Measurements from ENCODE around the gene ADARB1.

Gene ADARB1

GRCh38 chr21:45220071-45220481, 145.7 kb downstream of the ADARB1 start:
- DNase-seq (ENCODE audit: extremely low read depth, insufficient read length) = no peak
- H3K4me3 ChIP-seq (replicated peaks; ENCODE audit: low read depth, low read length) = no peak overlapping the region
- H3K27me3 ChIP-seq (replicated peaks; ENCODE audit: control insufficient read depth, insufficient read depth, low read length) = no peaks in the 10 kb centered on the region
- no peak for TF ChIP-seq CTCF (IDR thresholded peaks at IDR 0.05; ENCODE audit: insufficient read depth, low read length, poor library complexity, severe bottlenecking)
- H3K36me3 ChIP-seq (ENCODE audit: control insufficient read depth, insufficient read depth, low read length) = no peaks in the 10 kb centered on the region

- H3K4me3 ChIP-seq (replicated peaks; ENCODE audit: low read depth, low read length) = no peak overlapping the region
- no peaks in the 10 kb centered on the region for H3K36me3 ChIP-seq (ENCODE audit: control insufficient read depth, insufficient read depth, low read length)
- no peak for DNase-seq (ENCODE audit: extremely low read depth, insufficient read length)
- H3K27me3 ChIP-seq (replicated peaks; ENCODE audit: control insufficient read depth, insufficient read depth, low read length) = no peaks in the 10 kb centered on the region; the same call in 1 of the 2 replicates
- TF ChIP-seq CTCF (IDR thresholded peaks at IDR 0.05; ENCODE audit: insufficient read depth, low read length, poor library complexity, severe bottlenecking) = no peak
Observed at GRCh38 chr21:45220714-45221490, 146.5 kb downstream of the ADARB1 start.

- H3K4me3 ChIP-seq (replicated peaks; ENCODE audit: low read depth, low read length) = no peak overlapping the region
- no peaks in the 10 kb centered on the region; the same call in 1 of the 2 replicates for H3K27me3 ChIP-seq (replicated peaks; ENCODE audit: control insufficient read depth, insufficient read depth, low read length)
- DNase-seq (ENCODE audit: extremely low read depth, insufficient read length) = no peak
- no peak for TF ChIP-seq CTCF (IDR thresholded peaks at IDR 0.05; ENCODE audit: insufficient read depth, low read length, poor library complexity, severe bottlenecking)
- no peaks in the 10 kb centered on the region for H3K36me3 ChIP-seq (ENCODE audit: control insufficient read depth, insufficient read depth, low read length)
Observed at GRCh38 chr21:45222001-45222400, 147.6 kb downstream of the ADARB1 start.

- H3K4me3 ChIP-seq (replicated peaks; ENCODE audit: low read depth, low read length) = no peak overlapping the region
- no peaks in the 10 kb centered on the region for H3K36me3 ChIP-seq (ENCODE audit: control insufficient read depth, insufficient read depth, low read length)
- no peak for TF ChIP-seq CTCF (IDR thresholded peaks at IDR 0.05; ENCODE audit: insufficient read depth, low read length, poor library complexity, severe bottlenecking)
- no peaks in the 10 kb centered on the region; the same call in 1 of the 2 replicates for H3K27me3 ChIP-seq (replicated peaks; ENCODE audit: control insufficient read depth, insufficient read depth, low read length)
- DNase-seq (ENCODE audit: extremely low read depth, insufficient read length) = no peak
Observed at GRCh38 chr21:45223236-45224185, 149.1 kb downstream of the ADARB1 start.

- no peak overlapping the region for H3K4me3 ChIP-seq (replicated peaks; ENCODE audit: low read depth, low read length)
- H3K36me3 ChIP-seq (ENCODE audit: control insufficient read depth, insufficient read depth, low read length) = no peaks in the 10 kb centered on the region
- no peaks in the 10 kb centered on the region; the same call in 1 of the 2 replicates for H3K27me3 ChIP-seq (replicated peaks; ENCODE audit: control insufficient read depth, insufficient read depth, low read length)
- TF ChIP-seq CTCF (IDR thresholded peaks at IDR 0.05; ENCODE audit: insufficient read depth, low read length, poor library complexity, severe bottlenecking) = no peak
- no peak for DNase-seq (ENCODE audit: extremely low read depth, insufficient read length)
Observed at GRCh38 chr21:45224189-45224938, 150.0 kb downstream of the ADARB1 start.
